ENCODE data around the gene CST9.

CST9 gene

DNA sequence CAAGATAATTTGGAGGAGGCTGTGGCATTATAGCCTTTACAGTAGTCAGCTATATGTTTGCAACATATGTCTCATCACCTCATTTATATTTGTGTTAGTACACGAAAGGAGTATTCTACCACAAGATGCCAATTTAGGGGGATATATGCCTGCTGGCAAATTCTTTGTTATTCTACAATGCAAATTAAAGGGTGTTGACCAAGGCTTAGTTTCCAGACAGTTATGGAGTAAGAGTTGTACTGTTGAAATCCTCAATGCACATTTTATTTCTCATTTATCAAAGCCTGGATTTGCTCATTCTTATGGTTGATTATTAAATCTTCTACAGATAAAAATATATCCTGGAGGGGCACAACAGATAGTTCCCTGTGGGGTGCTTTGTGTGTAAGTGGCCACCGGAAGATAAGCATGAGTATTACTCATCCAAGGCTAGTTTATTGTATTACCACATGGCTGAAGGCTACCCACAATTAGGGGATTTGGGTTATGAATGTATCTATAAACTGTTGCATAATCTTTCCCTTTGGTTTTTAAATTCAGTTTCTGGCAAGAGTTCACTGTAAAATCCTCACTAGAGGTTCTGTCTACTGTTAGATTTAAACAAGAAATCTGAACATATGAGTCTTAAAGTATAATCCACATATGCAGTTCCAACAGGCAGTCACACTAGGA is 9.0 kb downstream of the CST9 start:
- Histone ChIP-seq H3K4me3 (no peak overlapping the region), H3K27ac (no peak overlapping the region)
- DNase-seq (ENCODE audit: low spot score), result no peak
- TF ChIP-seq, protein P1, sequence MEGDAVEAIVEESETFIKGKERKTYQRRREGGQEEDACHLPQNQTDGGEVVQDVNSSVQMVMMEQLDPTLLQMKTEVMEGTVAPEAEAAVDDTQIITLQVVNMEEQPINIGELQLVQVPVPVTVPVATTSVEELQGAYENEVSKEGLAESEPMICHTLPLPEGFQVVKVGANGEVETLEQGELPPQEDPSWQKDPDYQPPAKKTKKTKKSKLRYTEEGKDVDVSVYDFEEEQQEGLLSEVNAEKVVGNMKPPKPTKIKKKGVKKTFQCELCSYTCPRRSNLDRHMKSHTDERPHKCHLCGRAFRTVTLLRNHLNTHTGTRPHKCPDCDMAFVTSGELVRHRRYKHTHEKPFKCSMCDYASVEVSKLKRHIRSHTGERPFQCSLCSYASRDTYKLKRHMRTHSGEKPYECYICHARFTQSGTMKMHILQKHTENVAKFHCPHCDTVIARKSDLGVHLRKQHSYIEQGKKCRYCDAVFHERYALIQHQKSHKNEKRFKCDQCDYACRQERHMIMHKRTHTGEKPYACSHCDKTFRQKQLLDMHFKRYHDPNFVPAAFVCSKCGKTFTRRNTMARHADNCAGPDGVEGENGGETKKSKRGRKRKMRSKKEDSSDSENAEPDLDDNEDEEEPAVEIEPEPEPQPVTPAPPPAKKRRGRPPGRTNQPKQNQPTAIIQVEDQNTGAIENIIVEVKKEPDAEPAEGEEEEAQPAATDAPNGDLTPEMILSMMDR (IDR thresholded peaks at IDR 0.05), result no peak

DNA sequence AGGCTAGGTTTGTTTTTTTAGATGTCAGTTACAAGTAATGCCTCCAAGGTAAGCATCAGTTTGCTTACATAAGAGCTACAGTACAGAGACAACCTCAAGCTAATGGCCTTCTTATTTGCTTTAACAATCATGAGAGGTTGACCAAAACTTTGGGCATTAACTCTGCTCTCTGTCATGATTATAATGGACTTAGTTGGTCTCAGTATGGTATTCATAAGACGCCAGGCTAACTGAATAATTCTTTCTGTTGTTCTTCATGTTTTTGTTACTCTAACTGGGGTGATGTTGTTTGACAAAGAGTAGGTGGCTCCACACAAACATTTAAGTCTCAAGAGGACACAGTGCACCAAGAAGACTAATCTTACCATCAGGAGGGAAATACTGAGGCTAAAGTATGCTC is 9.8 kb downstream of the CST9 start:
- DNase-seq (ENCODE audit: low spot score), result no peak
- no peak overlapping the region for H3K27ac ChIP-seq
- H3K4me3 ChIP-seq, result no peak overlapping the region
- TF ChIP-seq, protein P1 (IDR thresholded peaks at IDR 0.05), result no peak

DNA sequence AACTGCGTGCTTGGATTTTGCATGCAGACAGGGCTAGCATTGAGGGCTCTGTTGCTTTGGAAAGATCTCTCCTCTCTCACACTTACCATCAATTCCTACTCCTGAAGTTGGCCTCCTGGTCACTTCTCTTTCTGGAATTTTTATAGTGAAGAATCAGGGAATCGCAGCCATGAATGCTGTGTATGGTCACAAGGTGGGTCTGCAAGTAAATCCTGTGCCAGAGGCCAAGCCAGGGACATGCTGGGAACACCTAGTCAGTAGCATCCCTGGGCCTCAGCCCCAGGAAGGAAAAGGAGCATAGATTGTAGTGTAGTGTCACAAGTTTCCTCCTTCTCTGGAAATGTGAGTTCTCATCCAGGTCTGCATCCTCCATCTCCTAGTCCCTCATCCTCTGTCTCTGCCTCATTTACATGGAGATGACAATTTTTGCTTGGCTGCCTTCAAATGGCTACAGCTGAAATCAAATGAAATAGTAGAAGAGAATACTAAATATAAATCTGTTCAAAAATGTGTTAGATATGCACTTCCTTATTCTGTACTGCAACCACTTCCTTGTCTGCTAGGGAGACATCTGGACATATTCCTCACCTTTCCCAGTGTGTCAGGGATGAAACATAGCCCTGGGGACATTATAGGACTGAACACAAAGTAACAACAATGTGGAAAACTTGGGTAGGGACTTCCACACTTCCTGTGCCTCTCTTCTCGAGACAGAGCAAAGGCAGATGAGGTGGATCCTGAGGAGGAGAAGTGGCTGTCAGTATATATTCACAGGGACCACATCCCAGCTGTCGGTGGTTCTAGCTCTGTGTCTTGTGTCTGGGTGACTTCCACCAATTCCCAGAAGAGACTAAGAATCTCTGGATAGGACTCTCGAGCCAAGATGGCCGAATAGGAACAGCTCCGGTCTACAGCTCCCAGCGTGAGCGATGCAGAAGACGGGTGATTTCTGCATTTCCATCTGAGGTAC is 17.0 kb downstream of the CST9 start:
- no peak overlapping the region for H3K4me3 ChIP-seq
- H3K27ac ChIP-seq, result no peak overlapping the region
- DNase-seq (ENCODE audit: low spot score), result no peak
- TF ChIP-seq, protein P1 (IDR thresholded peaks at IDR 0.05), result no peak

DNA sequence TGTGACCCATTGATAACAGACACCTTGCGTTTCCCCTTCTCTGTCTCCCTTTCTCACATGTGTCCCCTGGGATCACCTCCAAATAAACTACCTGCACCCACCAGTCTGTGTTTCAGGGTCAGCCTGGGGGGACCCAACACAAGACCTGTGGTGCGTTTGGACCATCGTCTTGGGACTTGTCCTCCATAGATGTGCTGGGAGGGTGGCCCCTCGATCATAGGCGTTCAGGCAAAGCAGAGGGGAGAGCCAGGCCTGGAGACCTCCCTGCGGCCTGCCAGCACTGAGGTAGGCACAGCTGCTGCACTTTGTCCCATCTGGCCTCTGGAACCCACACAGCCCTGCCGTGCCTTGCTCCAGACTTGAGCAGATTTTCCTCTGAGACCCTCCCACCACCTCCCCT is 18.1 kb downstream of the CST9 start:
- DNase-seq (ENCODE audit: low spot score), result no peak
- no peak overlapping the region for H3K4me3 ChIP-seq
- TF ChIP-seq, protein P1 (IDR thresholded peaks at IDR 0.05), result no peak
- no peak overlapping the region for H3K27ac ChIP-seq

DNA sequence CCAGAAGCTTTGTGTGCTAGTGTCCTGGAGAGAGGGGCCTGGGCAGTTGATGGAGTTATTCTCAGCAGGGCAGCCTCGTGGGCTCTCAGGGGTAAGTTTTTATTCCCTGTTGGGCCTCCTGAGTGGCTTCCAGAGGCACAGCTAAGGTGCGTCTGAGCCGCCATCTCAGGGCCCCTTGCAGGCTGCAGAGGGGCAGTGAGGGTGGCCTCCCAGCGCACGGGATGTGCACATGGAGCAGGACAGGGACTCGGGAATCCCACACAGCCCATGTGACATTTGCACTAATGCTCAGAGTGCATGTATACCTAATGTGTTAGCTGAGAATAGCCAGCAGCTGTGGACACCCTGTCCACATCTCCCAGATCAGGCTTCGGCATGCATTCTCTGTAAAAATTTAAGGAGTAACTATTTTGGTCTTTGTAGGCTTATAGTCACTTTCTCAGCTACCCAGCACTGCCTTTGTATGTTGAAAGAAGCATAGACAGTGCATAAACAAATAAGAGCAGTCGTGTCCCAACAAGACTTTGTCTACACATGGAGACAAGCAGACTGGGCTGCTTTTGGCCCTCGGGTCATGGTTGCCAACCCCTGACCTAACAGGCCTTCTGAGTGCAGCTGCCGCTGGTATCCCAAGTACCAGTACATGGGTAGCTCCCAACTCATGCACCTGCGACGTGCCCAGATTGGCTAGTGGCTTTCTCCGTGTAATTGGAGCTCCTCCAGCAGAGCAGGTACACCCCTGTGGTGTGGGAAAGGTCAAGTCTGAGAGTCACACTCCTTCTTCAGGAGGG is 18.8 kb downstream of the CST9 start:
- DNase-seq (ENCODE audit: low spot score), result no peak
- Histone ChIP-seq H3K4me3 (no peak overlapping the region), H3K27ac (no peak overlapping the region)
- TF ChIP-seq, protein P1 (IDR thresholded peaks at IDR 0.05), result no peak

DNA sequence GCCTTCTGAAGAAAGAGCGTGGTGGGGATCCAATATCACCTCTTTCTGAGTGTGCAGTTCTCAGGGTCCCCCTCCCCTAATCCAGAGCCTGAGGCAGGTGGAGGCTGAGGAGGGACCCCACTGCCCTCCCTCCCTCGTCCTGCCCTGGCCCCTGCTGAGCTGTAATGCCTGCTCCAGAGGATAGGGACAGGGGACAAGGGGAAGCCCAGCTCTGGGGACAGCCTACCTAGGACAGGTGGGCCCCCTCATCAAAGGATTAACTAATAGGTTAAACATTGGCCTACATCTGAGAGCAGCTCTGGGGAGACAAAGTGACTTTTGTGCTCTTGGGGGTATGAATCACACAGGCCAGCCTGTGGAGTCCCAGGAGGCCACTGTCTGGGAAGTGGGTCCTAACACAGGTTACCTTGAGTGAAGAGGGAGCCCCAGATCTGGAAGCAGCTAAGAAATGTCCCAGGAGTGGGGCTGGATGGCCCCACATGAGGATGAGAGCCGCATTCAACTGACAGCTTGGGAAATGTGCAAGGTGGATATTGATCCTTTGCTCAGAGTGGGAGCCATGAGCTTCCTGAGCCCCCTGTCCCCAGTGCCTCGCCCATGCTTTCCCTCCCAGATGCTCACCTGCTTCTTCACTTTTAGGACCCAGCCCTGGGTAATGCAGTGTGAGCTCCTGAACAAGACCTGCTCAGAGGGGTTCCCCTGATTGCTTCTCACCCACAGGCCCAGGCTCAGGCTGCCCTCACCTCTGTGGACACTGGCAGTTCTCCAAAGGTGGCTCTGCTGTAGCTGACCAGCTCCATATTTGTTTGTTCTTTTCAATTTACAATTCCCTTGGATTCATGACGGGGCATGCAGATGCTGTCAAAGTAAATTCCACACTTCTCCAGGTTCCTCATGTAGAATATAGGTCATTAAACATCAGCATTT is 19.6 kb downstream of the CST9 start:
- Histone ChIP-seq H3K4me3 (no peak overlapping the region), H3K27ac (no peak overlapping the region)
- DNase-seq (ENCODE audit: low spot score), result no peak
- TF ChIP-seq, protein P1 (IDR thresholded peaks at IDR 0.05), result no peak
